Endothelial cell of umbilical vein (primary cell): Measurements from ENCODE around the gene TEX264.

ENCODE experiments used
- CTCF ChIP-seq, 2 donors: IDR thresholded peaks; 1 replicate in 1 of 2; 2 replicates in 1 of 2; pipeline ENCODE4 v1.5.1; 2011; ENCODE audit warnings: low read length in 2 of 2, mild to moderate bottlenecking in 2 of 2, moderate library complexity in 2 of 2, control low read depth in 1 of 2, inconsistent platforms in 1 of 2, low read depth in 1 of 2; ENCODE audit not compliant: insufficient read depth in 1 of 2; ENCODE audit errors: extremely low read depth in 1 of 2
- POLR2A ChIP-seq: IDR thresholded peaks from 2 replicates; pipeline ENCODE4 v1.6.1; 2012; ENCODE audit warnings: low read depth, mild to moderate bottlenecking, control low read depth, low read length
- POLR2AphosphoS5 ChIP-seq: IDR thresholded peaks from 2 replicates; pipeline ENCODE4 v1.6.1; 2012; ENCODE audit warnings: low read depth, mild to moderate bottlenecking, control low read depth, low read length, moderate library complexity; ENCODE audit not compliant: insufficient read depth
- TF ChIP-seq, protein P1 (sequence below): IDR thresholded peaks from 2 replicates; pipeline ENCODE4 v1.6.1; 2011; ENCODE audit not compliant: insufficient read depth, insufficient read length

DNA sequence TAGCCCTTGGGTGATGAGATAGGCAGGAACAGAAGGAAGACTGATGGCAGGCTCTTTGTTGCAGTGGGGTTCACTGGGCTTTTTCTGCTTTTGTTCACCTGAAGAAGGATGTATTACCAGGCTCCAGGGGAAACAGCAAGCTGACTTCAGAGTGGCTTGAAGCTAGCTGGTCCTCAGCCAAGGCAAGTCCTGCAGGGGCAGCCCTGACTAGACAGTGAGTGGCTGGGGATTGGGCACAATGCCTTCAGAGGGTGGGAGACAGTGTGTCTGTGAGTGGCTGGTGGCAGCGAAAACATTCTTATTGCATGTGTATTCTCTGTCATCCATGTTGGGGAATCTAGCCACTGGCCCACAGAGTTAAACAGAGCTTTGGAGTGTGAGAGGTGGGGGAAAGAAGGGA is 2.3 kb upstream of the TEX264 start:
- TF ChIP-seq POLR2AphosphoS5 (no peak), CTCF (IDR thresholded peaks at IDR 0.05; ENCODE audit: extremely low read depth in 1 of 2, insufficient read depth in 1 of 2, low read depth in 1 of 2, low read length in 2 of 2) (no peak), POLR2A (no peak)
- TF ChIP-seq, protein P1, sequence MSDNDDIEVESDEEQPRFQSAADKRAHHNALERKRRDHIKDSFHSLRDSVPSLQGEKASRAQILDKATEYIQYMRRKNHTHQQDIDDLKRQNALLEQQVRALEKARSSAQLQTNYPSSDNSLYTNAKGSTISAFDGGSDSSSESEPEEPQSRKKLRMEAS, result no peak
